NCI-H345 (cell line): Measurements from ENCODE around the gene CACNA1A.
"Not testable (repeated sequence)": the region's sequence is repeated elsewhere in the genome, so short reads cannot be mapped to it uniquely, and the experiment has no call there.

Experiments used
- DNase-seq: peaks from one replicate; lab custom pipeline; 2025; lab: John Stamatoyannopoulos, UW

CACNA1A gene

GRCh38 chr19:13506471-13506820, at the start of gene CACNA1A:
Gene CACNA1A (minus strand): TSS chr19:13506479. CDS start chr19:13506224, 255 bp downstream.
- no peak for DNase-seq

- no peak for DNase-seq
Measured at GRCh38 chr19:13554506-13555240, 48.4 kb upstream of the CACNA1A start.

- no peak for DNase-seq
Measured at GRCh38 chr19:13553880-13554400, 47.7 kb upstream of the CACNA1A start.

- no peak for DNase-seq
Measured at GRCh38 chr19:13548131-13548530, 41.9 kb upstream of the CACNA1A start.

GRCh38 chr19:13547102-13547501, 40.8 kb upstream of the CACNA1A start:
- DNase-seq, result no peak

- no peak for DNase-seq
Measured at GRCh38 chr19:13544423-13544822, 38.1 kb upstream of the CACNA1A start.

GRCh38 chr19:13541554-13541953, 35.3 kb upstream of the CACNA1A start:
- DNase-seq, result no peak

- no peak for DNase-seq
Measured at GRCh38 chr19:13539332-13539731, 33.1 kb upstream of the CACNA1A start.

GRCh38 chr19:13538601-13539253, 32.4 kb upstream of the CACNA1A start:
- no peak for DNase-seq

- peak; percentile 75 for DNase-seq
Measured at GRCh38 chr19:13537454-13537853, 31.2 kb upstream of the CACNA1A start.

GRCh38 chr19:13530720-13531119, 24.4 kb upstream of the CACNA1A start:
- no peak for DNase-seq

- DNase-seq, result not testable (repeated sequence)
Measured at GRCh38 chr19:13529721-13530120, 23.4 kb upstream of the CACNA1A start.

- DNase-seq, result no peak
Measured at GRCh38 chr19:13526552-13526951, 20.3 kb upstream of the CACNA1A start.

- no peak for DNase-seq
Measured at GRCh38 chr19:13521066-13521465, 14.8 kb upstream of the CACNA1A start.

GRCh38 chr19:13511947-13512346, 5.7 kb upstream of the CACNA1A start:
- DNase-seq, result no peak

- DNase-seq, result no peak
Measured at GRCh38 chr19:13507053-13507611, 853 bp upstream of the CACNA1A start.

- DNase-seq, result no peak
Measured at GRCh38 chr19:13505761-13506470, 363 bp downstream of the CACNA1A start.

- no peak for DNase-seq
Measured at GRCh38 chr19:13505164-13505695, 1.0 kb downstream of the CACNA1A start.

GRCh38 chr19:13503570-13504235, 2.6 kb downstream of the CACNA1A start:
- no peak for DNase-seq

GRCh38 chr19:13502231-13502630, 4.0 kb downstream of the CACNA1A start:
- no peak for DNase-seq

GRCh38 chr19:13499692-13500091, 6.6 kb downstream of the CACNA1A start:
- DNase-seq, result no peak
